Hematopoietic multipotent progenitor cell treated with erythropoietin and hydrocortisone succinate and interleukin-3 and kit ligand, for 4 days (in vitro differentiated cells): ENCODE data around the gene FGGY.
"Not testable (repeated sequence)": the region's sequence is repeated elsewhere in the genome, so short reads cannot be mapped to it uniquely, and the experiment has no call there.

Experiments
- DNase-seq: peaks from one replicate; pipeline ENCODE4 v3.0.0-alpha.2; 2015

Gene FGGY

DNA sequence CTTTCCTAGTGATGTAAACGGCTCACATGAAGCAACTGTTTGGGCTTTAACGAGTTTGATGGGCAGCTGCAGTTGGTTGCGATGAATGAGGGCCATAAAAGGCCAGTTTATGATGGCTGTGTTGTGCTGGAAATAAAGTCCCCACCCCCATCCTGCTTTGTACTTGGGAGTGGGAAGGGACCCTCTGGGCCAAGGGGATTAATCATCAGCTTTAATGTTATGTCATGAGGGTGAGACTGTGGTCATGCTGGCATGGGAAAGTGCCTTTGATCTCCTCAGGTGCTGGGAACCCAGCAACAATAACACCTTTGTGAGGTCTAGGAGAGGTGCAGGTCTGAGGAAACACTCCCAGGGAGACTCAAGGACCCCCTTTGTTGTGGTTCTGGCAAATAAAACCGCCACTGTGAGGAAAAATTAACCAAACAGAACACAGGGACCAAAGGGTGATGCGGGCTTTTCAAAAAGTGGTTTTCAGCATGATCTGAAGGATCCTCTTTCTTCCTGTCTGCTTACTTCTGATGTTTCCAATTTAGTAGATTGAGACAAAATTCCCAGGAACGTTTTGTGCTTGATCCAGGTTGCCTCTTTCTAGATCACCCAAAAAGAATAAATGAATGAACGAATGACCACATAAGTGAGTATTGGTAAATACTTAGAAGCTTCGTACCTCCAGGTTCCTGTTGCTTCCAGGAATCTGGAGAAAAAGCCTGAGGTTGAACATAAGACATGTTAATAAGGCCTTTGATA lies 260.1 kb downstream of the FGGY start:
- no peak for DNase-seq

- DNase-seq, result no peak
Measured at GRCh38 chr1:59557549-59557885, 260.6 kb downstream of the FGGY start.

DNA sequence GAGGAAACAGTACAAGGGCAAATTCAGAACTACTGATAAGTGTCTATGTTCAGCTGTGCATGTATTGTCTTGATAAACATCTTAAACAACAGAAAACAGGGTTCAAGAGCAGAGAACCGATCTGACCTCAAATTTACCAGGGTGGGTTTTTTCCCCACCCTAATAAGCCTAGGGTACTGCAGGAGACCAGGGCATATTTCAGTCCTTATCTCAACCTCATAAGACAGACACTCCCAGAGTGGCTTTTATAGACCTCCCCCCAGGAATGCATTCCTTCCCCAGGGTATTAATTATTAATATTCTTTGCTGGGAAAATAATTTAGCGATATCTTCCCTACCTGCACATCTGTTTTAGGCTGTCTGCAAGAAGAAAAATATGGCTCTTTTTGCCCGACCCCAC lies 261.7 kb downstream of the FGGY start:
- DNase-seq, result not testable (repeated sequence)

- peak; percentile 45 for DNase-seq
Measured at GRCh38 chr1:59560807-59561450, 264.0 kb downstream of the FGGY start.

- DNase-seq, result no peak
Measured at GRCh38 chr1:59561796-59562195, 264.9 kb downstream of the FGGY start.

DNA sequence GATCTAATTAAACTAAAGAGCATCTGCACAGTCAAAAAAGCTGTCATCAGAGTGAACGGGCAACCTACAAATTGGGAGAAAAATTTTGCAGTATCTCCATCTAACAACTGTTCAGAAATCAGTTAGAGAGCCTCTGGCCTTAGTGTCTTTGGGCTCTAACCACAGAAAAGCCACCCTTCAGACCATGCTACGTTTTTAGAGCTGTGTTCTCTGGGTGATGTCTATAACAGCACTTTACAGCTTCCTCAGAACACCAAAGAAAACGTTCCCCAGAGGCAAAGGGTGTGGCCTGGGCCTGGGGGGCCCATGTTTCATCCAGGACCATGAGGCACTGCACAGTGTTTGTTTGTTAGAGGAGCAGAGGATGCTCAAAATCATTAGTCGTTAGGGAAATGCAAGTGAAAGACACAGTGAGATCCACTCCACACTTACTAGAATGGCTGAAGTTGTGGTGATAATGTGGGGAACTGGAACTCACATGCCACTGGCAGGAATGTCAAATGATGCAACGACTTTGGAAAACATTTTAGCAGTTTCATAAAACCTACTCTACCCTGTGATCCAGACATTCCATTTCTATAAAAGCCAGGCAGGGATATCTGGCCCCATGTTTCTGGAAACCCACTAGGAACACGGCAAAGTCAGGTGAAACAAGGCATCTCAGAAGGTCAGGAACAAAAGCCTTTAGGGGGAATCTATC lies 267.4 kb downstream of the FGGY start:
- no peak for DNase-seq

DNA sequence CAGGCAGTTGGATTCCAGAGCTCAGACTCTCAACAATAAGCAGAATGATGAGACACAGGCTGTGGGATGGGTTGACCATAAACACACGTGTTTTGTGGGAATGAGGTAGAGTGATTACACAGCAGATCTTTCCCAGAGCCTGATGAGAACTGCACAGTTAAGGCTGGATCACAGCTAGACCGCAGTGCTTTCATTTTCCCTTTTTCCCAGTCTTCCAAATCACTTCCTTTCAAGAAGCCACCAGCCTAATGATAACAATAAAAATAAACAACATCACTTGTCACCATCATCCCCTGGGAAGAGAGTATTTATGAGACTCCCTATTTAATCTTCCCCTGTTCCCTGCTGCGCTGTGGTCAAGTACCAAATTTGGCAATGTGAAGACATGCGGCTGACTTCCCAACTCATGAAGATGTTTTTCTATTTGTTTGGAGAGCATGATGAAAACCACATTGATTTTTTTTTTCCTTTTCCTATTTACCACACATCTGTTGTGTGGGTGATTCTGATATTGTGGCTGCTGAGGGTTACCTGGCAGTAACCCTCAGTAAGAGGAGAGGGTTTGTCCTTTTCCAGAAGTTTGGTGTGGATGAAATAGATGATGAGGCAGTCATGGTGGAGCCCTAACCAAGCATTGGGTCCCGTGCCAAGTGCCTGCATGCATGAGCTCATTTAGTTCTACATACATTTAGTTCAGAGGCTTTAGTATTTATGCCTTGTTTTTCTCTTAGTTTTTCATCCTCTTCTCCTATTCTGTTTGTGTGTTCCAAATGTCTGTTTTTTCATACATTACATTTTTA lies 268.9 kb downstream of the FGGY start:
- DNase-seq, result no peak

DNA sequence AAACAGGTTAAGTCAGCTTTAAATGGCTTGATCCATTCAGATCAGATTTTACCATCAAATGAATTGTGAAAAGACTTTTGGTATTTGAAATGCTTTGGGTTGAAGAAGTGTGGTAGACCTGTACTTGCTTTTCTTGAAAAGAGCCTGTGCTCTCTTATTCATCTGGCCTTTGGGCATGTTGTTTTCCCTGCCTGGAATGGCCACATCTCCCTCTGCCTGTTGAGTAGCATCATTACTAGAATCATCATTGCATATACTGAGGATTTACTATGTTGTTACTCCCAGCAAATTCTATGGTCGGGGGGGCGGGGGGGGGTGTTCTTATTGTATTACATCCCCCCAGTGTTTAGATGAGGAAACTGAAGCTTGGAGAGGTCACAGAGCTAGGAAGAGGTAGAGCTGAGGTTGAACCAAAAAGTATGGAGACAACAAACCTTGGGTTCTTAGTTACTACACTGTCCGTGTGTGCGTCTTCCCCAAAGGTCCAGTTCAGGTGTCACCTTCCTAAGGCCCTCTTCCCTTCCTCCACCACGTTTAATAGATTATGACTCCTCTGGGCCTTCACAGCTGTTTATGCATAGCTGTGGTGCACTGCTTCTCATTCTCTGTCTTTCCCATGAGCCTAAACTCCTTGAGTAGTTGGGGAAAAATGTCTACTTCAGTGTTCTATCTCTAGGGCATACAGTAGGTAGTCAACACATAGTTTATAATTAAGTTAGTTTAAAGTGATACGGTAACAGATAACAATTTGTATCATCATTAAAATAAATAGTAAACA lies 271.5 kb downstream of the FGGY start:
- no peak for DNase-seq

GRCh38 chr1:59569198-59569597 lies 272.3 kb downstream of the FGGY start:
- peak; percentile 15 for DNase-seq

GRCh38 chr1:59570524-59570923 lies 273.6 kb downstream of the FGGY start:
- DNase-seq, result peak; percentile 73

GRCh38 chr1:59574085-59574484 lies 277.2 kb downstream of the FGGY start:
- DNase-seq, result no peak

- DNase-seq, result no peak
Measured at GRCh38 chr1:59577774-59578173, 280.9 kb downstream of the FGGY start.

DNA sequence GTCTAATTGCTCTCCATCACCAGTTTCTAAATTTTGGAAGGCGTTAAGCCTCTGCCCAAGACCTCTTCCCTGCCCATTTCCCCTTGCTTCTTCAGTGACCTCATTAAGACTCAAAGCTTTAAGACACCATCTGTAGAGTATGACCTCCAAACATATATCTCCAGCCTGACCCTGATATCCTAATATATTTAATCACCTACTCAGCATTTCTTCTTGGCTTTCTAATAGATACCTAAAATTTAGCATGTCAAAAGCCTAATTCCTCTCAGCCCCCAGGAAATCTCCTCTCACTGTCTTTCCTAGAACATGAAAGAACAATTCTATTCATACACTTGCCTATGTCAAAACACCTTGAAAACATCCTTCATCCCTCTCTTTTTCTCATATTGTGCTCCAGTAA lies 282.3 kb downstream of the FGGY start:
- no peak for DNase-seq

DNA sequence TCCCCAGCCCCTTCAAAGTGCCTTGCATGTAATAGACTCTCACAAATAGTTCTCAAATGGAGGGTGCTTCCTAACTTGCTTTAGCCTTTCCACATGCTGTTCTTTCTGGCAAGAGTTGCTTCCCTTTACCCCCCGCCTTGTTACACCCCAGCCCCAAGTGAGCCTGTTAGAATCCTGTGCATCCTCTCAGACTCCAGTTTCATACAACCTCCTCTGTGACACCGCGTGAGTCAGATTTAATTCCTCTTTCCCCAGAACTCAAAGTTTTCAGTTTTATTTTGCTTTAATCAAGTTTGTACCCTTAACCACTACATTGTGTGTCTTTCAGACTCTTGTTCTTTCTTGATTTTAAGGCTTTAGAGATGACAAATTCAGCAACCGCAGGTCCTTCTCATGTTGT lies 283.4 kb downstream of the FGGY start:
- no peak for DNase-seq

GRCh38 chr1:59592410-59592809 lies 295.5 kb downstream of the FGGY start:
- DNase-seq, result not testable (repeated sequence)

- DNase-seq, result no peak
Measured at GRCh38 chr1:59592924-59593323, 296.0 kb downstream of the FGGY start.

DNA sequence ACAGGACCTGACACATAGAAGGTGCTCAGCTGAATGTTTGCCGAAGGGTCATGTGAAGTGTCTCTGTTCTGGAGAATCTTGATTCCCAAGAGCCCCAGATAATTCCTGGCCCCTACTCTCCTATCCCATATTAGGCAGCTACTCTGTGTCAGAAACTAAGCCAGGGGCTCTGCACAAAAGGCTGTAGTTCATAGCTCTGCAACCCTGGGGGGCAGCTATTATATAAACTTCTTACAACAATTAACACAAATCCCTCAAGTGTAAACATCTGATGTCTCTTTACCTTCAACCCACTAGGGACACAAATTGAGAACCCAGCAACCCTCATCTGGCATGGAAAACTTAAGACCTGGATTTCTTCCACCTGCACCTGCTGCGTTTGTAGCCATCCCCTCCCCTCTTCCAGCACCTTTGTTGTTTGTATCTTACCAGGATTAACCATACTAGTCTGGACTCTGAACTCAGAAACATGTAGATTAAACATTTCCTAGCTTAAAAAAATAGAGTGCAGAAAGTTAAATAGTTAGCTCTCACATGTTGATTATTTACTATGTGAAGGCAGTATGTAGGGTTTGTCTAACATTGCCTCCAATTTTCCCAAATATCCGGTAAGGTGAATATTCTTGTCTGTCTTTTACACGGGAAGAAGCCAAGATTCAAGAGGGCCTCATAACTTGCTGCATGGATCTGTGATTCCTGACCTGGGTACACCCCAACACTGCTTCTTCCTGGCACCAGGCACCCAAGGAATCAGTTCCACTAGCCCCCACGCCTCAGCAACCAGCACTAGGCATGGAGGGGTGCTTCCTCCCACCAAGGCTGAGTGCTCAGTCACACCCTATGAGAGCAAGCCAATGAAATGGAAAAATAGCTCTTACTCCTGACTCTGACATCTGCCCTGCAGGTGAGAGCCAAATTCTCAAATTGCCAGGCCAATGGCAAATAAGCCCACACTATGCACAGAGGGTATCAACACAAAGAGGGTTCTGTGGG lies 297.2 kb downstream of the FGGY start:
- DNase-seq, result no peak

GRCh38 chr1:59595774-59596173 lies 298.9 kb downstream of the FGGY start:
- DNase-seq, result no peak

GRCh38 chr1:59596432-59596831 lies 299.5 kb downstream of the FGGY start:
- DNase-seq, result no peak

DNA sequence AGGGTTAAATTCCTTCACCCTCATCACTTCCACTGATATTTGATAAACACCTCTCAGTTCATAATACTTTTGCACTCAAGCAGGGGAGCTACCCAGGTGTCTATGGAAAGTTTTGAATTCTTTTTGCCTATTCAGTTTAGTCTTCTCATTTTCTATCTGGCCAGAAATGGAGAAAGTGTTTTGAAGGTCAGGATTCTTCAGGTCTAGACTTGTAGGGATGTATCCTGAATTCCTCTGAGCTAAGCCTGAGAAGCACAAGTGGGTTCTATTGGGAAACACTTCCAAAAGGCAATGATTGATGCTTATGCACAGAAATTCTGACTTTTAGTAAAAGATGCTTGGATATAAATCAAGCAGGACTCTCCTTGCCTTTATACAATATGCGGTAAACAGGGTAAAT lies 300.1 kb downstream of the FGGY start:
- no peak for DNase-seq

DNA sequence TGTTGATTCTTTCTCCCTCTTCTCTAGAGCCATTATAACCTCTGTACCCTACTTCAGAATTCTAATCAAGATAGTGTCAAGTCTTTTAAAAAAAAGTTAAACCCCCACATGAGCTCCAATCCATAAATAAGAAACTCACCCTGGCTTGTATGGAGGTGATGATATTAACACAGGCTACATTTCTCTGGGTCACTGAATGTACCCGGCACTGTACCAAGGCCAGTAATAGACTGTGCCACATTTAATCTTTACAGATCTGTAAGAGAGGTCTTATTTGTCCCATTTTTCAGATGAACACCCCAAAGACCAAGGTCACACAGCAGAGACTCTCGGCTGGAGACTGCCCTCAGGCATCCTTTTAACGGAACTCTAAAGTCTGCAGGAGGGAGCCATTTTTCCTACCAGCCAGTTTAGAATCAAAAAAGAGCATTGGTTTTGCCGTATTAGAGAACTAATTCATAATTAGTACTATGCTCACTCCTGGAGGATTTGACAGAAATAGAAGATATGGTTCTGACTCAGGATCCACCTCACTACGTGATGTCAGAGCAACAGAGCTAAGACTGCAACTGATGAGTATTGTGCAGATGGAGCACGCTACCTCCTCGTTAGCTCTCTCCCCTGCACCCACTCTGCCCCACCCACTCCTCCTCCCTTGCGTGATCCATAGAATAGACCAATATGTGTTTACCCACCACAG lies 300.7 kb downstream of the FGGY start:
- no peak for DNase-seq
